SK-N-MC (cell line): ENCODE data around the gene TLR6.

ENCODE experiments used
- DNase-seq: peaks from one replicate; pipeline ENCODE4 v3.0.0-alpha.2; 2011; ENCODE audit warnings: low read depth, low spot score
- H3K27ac ChIP-seq: fragments of 200-600 bp; sonication (generic); 2 replicates; pipeline ENCODE4 v1.5.1; 2016; ENCODE audit warnings: mixed run types
- H3K36me3 ChIP-seq: fragments of 200-600 bp; sonication (generic); 2 replicates; pipeline ENCODE4 v1.6.1; 2017; ENCODE audit warnings: antibody characterized with exemption, low read length, mixed read lengths; ENCODE audit not compliant: insufficient read depth
- H3K4me3 ChIP-seq: fragments of 200-600 bp; sonication (generic); 2 replicates; pipeline ENCODE4 v1.5.1; 2016
- H3K9ac ChIP-seq: fragments of 200-600 bp; sonication (generic); 2 replicates; pipeline ENCODE4 v1.8.0; 2017; ENCODE audit warnings: mixed run types, mixed read lengths; ENCODE audit not compliant: insufficient read length
- H3K9me3 ChIP-seq: fragments of 200-600 bp; sonication (generic); 2 replicates; pipeline ENCODE4 v1.6.1; 2017; ENCODE audit warnings: low read depth, mild to moderate bottlenecking, antibody characterized with exemption, low read length, moderate library complexity, mixed read lengths
- EZH2 ChIP-seq: fragments of 200-600 bp; sonication (generic); IDR thresholded peaks from one replicate; pipeline ENCODE4 v1.6.1; 2017; ENCODE audit warnings: antibody characterized with exemption
- FOXP2 ChIP-seq: optimal IDR thresholded peaks from 2 replicates; pipeline ENCODE3; 2011; ENCODE audit warnings: mild to moderate bottlenecking, moderate library complexity; ENCODE audit not compliant: insufficient read depth; ENCODE audit errors: extremely low read length, control extremely low read depth
- POLR2AphosphoS5 ChIP-seq: IDR thresholded peaks from 2 replicates; pipeline ENCODE4 v1.6.1; 2012; ENCODE audit warnings: mild to moderate bottlenecking, low read depth, low read length, borderline replicate concordance

TLR6 gene

GRCh38 chr4:38805530-38806145 lies 51.0 kb downstream of the TLR6 start:
- Histone ChIP-seq H3K36me3 (no peaks in the 10 kb centered on the region), H3K9ac (no peak overlapping the region), H3K4me3 (no peak overlapping the region), H3K27ac (no peak overlapping the region), H3K9me3 (no peaks in the 10 kb centered on the region)
- TF ChIP-seq EZH2 (no peak), FOXP2 (no peak), POLR2AphosphoS5 (no peak)
- DNase-seq: no peak

GRCh38 chr4:38804654-38805295 lies 51.8 kb downstream of the TLR6 start, which contains the start of gene TLR1:
TLR1 (minus strand) TSS chr4:38804791; CDS start chr4:38798831, 5,960 bp downstream.
- peak within 1 kb of the TSS; percentile 19; the same call in 1 of the 2 replicates for H3K27ac ChIP-seq
- TF ChIP-seq FOXP2: no peak
- no peak for TF ChIP-seq POLR2AphosphoS5
- no peak for TF ChIP-seq EZH2

GRCh38 chr4:38803833-38804653 lies 52.6 kb downstream of the TLR6 start:
- Histone ChIP-seq H3K9ac (no peak overlapping the region), H3K27ac (peak overlapping the region; percentile 19; the same call in 1 of the 2 replicates)

More at GRCh38 chr4:38804654-38805295, 51.8 kb downstream of the TLR6 start, which contains the start of gene TLR1:
- H3K36me3 ChIP-seq: no peaks in the 10 kb centered on the region
- no peaks in the 10 kb centered on the region for H3K9me3 ChIP-seq
- peak; percentile 42 for DNase-seq
- no peak within 1 kb of the TSS for H3K4me3 ChIP-seq
- H3K9ac ChIP-seq: no peak within 1 kb of the TSS

GRCh38 chr4:38802561-38803355 lies 53.9 kb downstream of the TLR6 start:
- Histone ChIP-seq H3K27ac (no peak overlapping the region), H3K9ac (no peak overlapping the region), H3K9me3 (no peaks in the 10 kb centered on the region), H3K36me3 (no peaks in the 10 kb centered on the region), H3K4me3 (no peak overlapping the region)
- TF ChIP-seq EZH2 (no peak), FOXP2 (no peak), POLR2AphosphoS5 (no peak)
- DNase-seq: no peak

More at GRCh38 chr4:38803833-38804653, 52.6 kb downstream of the TLR6 start:
- no peak overlapping the region for H3K4me3 ChIP-seq
- no peak for TF ChIP-seq EZH2
- no peak for TF ChIP-seq POLR2AphosphoS5
- TF ChIP-seq FOXP2: no peak
- no peak for DNase-seq
- no peaks in the 10 kb centered on the region for H3K36me3 ChIP-seq
- H3K9me3 ChIP-seq: no peaks in the 10 kb centered on the region

GRCh38 chr4:38800961-38801450 lies 55.6 kb downstream of the TLR6 start:
- H3K9ac ChIP-seq: no peak overlapping the region
- DNase-seq: no peak
- H3K36me3 ChIP-seq: no peaks in the 10 kb centered on the region
- no peak overlapping the region for H3K4me3 ChIP-seq
- H3K27ac ChIP-seq: no peak overlapping the region
- TF ChIP-seq POLR2AphosphoS5: no peak
- TF ChIP-seq FOXP2: no peak
- no peaks in the 10 kb centered on the region for H3K9me3 ChIP-seq

GRCh38 chr4:38800366-38800765 lies 56.3 kb downstream of the TLR6 start:
- H3K27ac ChIP-seq: no peak overlapping the region
- DNase-seq: no peak
- H3K9ac ChIP-seq: no peak overlapping the region
- H3K9me3 ChIP-seq: no peaks in the 10 kb centered on the region
- H3K36me3 ChIP-seq: no peaks in the 10 kb centered on the region
- TF ChIP-seq FOXP2 (no peak), EZH2 (no peak), POLR2AphosphoS5 (no peak)
- no peak overlapping the region for H3K4me3 ChIP-seq

GRCh38 chr4:38795087-38795486 lies 61.5 kb downstream of the TLR6 start:
- no peaks in the 10 kb centered on the region for H3K9me3 ChIP-seq
- no peak overlapping the region for H3K9ac ChIP-seq
- H3K36me3 ChIP-seq: no peaks in the 10 kb centered on the region
- no peak overlapping the region for H3K4me3 ChIP-seq
- TF ChIP-seq EZH2 (no peak), FOXP2 (no peak), POLR2AphosphoS5 (no peak)
- no peak overlapping the region for H3K27ac ChIP-seq
- DNase-seq: no peak

GRCh38 chr4:38794051-38794450 lies 62.6 kb downstream of the TLR6 start:
- Histone ChIP-seq H3K9me3 (no peaks in the 10 kb centered on the region), H3K36me3 (no peaks in the 10 kb centered on the region), H3K27ac (no peak overlapping the region), H3K4me3 (no peak overlapping the region), H3K9ac (no peak overlapping the region)
- TF ChIP-seq FOXP2 (no peak), EZH2 (no peak), POLR2AphosphoS5 (no peak)
- no peak for DNase-seq
